Activated CD4-positive, alpha-beta memory T cell treated with anti-CD3 and anti-CD28 coated beads for 36 hours (primary cell): Measurements from ENCODE around the gene KAT6B. TPM values are rescaled to one million over a fixed set of nuclear protein-coding genes. Genes with fewer than 3 reads are reported as not detected.
"Not testable (repeated sequence)": the region's sequence is repeated elsewhere in the genome, so short reads cannot be mapped to it uniquely, and the experiment has no call there.

Source experiments
- CTCF ChIA-PET: fragments of 350-600 bp; sonication (Branson Sonifier 250); formaldehyde crosslinking; loops from one replicate; lab custom pipeline; 2021; ENCODE audit warnings: antibody characterized with exemption, inconsistent platforms; lab: Charles Lee
- POLR2A ChIA-PET: fragments of 350-600 bp; sonication (Branson Sonifier 250); formaldehyde crosslinking; loops from one replicate; lab custom pipeline; 2021; ENCODE audit warnings: antibody characterized with exemption; lab: Charles Lee
- DNase-seq: peaks from one replicate; pipeline ENCODE4 v3.0.0-alpha.2; 2020
- H3K27ac Mint-ChIP-seq: one replicate; pipeline ENCODE4 v1.8.0; 2021; ENCODE audit warnings: mixed read lengths
- H3K27me3 Mint-ChIP-seq: one replicate; pipeline ENCODE4 v1.8.0; 2021; ENCODE audit warnings: mixed read lengths
- H3K36me3 Mint-ChIP-seq: one replicate; pipeline ENCODE4 v1.8.0; 2021; ENCODE audit warnings: mixed read lengths
- H3K4me1 Mint-ChIP-seq: one replicate; pipeline ENCODE4 v1.8.0; 2021; ENCODE audit warnings: low read depth, mixed read lengths
- H3K4me3 Mint-ChIP-seq: one replicate; pipeline ENCODE4 v1.8.0; 2021; ENCODE audit warnings: mild to moderate bottlenecking, mixed read lengths
- H3K9me3 Mint-ChIP-seq: one replicate; pipeline ENCODE4 v1.8.0; 2021; ENCODE audit warnings: mixed read lengths
- intact Hi-C: fragments of 100-400 bp; cut with micrococcal nuclease; formaldehyde crosslinking; loops from one replicate; pipeline ENCODE4 v1.15.1; 2023
- total RNA-seq, 2 experiments: library from RNA; stranded (reverse); gene quantifications; one replicate each; pipeline ENCODE4 v1.2.3, GENCODE V29; 2021

KAT6B gene
- 10 to 100 TPM; 17.4 to 20.5 TPM for total RNA-seq

- Mint-ChIP-seq H3K27ac (peak within 1 kb of the TSS; percentile 91), H3K36me3 (no peaks in the 10 kb centered on the region), H3K9me3 (no peaks in the 10 kb centered on the region), H3K27me3 (no peaks in the 10 kb centered on the region), H3K4me1 (peaks cover 61% of the 10 kb centered on the region), H3K4me3 (peak within 1 kb of the TSS; percentile 89)
- CTCF ChIA-PET = interaction anchor here (0.6 kb wide), 1 partner anchor 24 kb away, joined by 3 read pairs; no protein-coding TSS in a partner anchor
- peak; percentile 100 for DNase-seq
- intact Hi-C loops = loop anchor here (1.0 to 10.0 kb wide), 13 partner anchors 27 to 832 kb away; partner anchors contain the start of genes SAMD8, VCL and VDAC2
- POLR2A ChIA-PET = interaction anchor here (0.5 kb wide), 1 partner anchor 340 kb away, joined by 5 read pairs; no protein-coding TSS in a partner anchor
These were observed at the start of gene KAT6B for GRCh38 chr10:74826142-74827044. KAT6B (plus strand) TSS chr10:74826600; CDS start chr10:74842858, 16,258 bp downstream.

DNA sequence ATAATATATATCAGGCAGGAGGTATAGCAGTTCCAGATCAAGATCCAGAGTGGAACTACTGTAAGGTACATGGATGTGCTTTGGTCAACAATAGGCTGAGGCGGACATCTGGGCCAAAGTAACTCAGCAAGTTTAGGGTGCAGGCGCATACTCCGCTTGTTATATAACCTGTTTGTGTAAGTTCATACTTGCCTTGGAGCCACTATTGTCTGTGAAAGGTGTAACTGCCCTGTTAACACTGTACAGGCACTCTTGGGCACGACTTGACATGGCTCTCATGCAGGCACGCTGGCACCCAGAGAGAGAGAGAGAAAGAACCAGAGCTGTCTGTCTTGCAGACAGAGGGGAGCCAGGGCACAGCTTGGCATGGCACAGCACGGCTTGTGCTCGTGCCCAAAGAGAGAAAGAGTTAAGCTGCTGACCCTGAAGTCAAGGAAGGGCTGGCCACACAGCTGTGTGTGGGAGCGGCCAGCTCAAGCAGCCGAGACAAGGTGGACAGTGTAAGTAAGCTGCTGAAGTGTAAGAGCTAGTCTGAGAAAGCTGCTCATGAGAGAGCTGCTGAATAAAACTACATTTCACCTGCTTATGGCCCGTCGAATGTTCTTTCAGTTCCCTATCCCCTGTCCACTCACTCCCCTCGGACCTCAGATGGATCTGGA is 47.8 kb upstream of the KAT6B start:
- H3K27ac Mint-ChIP-seq = no peak overlapping the region
- intact Hi-C loops = no loop called here
- no peak for DNase-seq
- peaks cover 2% of the 10 kb centered on the region for H3K27me3 Mint-ChIP-seq
- H3K4me3 Mint-ChIP-seq = no peak overlapping the region
- CTCF ChIA-PET = no interaction called here
- POLR2A ChIA-PET = no interaction called here
- peaks cover 7% of the 10 kb centered on the region for H3K36me3 Mint-ChIP-seq
- peaks cover 17% of the 10 kb centered on the region for H3K9me3 Mint-ChIP-seq
- H3K4me1 Mint-ChIP-seq = no peaks in the 10 kb centered on the region

DNA sequence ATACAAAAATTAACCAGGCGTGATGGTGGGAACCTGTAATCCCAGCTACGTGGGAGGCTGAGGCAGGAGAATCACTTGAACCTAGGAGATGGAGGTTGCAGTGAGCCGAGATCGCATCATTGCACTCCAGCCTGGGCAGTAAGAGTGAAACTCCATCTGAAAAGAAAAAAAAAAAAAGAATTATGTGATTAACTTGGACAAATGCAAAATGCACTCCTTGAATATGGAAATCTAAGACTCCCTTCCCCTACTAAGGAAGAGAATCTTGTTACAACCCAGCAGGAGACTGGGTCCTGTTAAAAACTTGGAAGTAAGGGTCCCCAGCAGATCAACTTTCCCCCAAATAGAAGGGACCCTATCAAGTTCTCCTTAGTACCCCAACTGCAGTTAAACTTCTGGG is 44.5 kb upstream of the KAT6B start:
- DNase-seq, POLR2A ChIA-PET, intact Hi-C loops, H3K27me3 Mint-ChIP-seq, H3K36me3 Mint-ChIP-seq, CTCF ChIA-PET, H3K4me3 Mint-ChIP-seq, H3K27ac Mint-ChIP-seq, H3K9me3 Mint-ChIP-seq, H3K4me1 Mint-ChIP-seq: not testable (repeated sequence)

GRCh38 chr10:74784462-74784861 is 41.9 kb upstream of the KAT6B start:
- intact Hi-C loops = no loop called here
- DNase-seq = no peak
- H3K27me3 Mint-ChIP-seq = no peaks in the 10 kb centered on the region
- H3K27ac Mint-ChIP-seq = no peak overlapping the region
- no peak overlapping the region for H3K4me3 Mint-ChIP-seq
- no peaks in the 10 kb centered on the region for H3K9me3 Mint-ChIP-seq
- H3K36me3 Mint-ChIP-seq = no peaks in the 10 kb centered on the region
- POLR2A ChIA-PET = no interaction called here
- CTCF ChIA-PET = no interaction called here
- H3K4me1 Mint-ChIP-seq = no peaks in the 10 kb centered on the region

GRCh38 chr10:74786126-74786525 is 40.3 kb upstream of the KAT6B start:
- CTCF ChIA-PET = no interaction called here
- Mint-ChIP-seq H3K9me3 (no peaks in the 10 kb centered on the region), H3K4me1 (no peaks in the 10 kb centered on the region), H3K4me3 (no peak overlapping the region), H3K27ac (no peak overlapping the region), H3K36me3 (no peaks in the 10 kb centered on the region), H3K27me3 (no peaks in the 10 kb centered on the region)
- POLR2A ChIA-PET = no interaction called here
- DNase-seq = no peak
- intact Hi-C loops = no loop called here

DNA sequence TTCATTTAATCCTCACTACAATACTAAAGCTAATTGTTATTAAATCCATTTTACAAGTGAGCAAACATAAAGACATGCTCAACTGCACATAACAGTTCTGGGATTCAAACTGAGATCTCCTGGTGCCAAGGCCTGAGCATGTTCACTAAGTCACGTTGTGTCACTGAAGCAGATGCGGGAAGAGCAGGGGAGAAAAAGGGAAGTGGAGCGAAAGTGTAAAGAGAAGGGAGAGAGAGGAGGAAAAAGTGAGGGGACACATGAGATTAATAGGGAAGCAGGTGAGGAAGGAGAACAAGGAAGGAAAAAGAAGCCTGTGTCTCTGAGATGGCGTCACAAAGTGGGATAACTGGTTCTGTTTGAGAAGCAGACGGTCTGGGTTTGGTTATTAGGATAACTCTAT is 38.9 kb upstream of the KAT6B start:
- H3K27ac Mint-ChIP-seq = no peak overlapping the region
- no peaks in the 10 kb centered on the region for H3K27me3 Mint-ChIP-seq
- no peak for DNase-seq
- ChIA-PET CTCF (no interaction called here), POLR2A (no interaction called here)
- H3K4me3 Mint-ChIP-seq = no peak overlapping the region
- H3K4me1 Mint-ChIP-seq = no peaks in the 10 kb centered on the region
- intact Hi-C loops = no loop called here
- no peaks in the 10 kb centered on the region for H3K36me3 Mint-ChIP-seq
- H3K9me3 Mint-ChIP-seq = no peaks in the 10 kb centered on the region

- H3K27ac Mint-ChIP-seq, H3K27me3 Mint-ChIP-seq, intact Hi-C loops, DNase-seq, H3K4me1 Mint-ChIP-seq, H3K9me3 Mint-ChIP-seq, POLR2A ChIA-PET, H3K4me3 Mint-ChIP-seq, CTCF ChIA-PET, H3K36me3 Mint-ChIP-seq: not testable (repeated sequence)
These were observed 34.4 kb upstream of the KAT6B start for GRCh38 chr10:74791979-74792378.

DNA sequence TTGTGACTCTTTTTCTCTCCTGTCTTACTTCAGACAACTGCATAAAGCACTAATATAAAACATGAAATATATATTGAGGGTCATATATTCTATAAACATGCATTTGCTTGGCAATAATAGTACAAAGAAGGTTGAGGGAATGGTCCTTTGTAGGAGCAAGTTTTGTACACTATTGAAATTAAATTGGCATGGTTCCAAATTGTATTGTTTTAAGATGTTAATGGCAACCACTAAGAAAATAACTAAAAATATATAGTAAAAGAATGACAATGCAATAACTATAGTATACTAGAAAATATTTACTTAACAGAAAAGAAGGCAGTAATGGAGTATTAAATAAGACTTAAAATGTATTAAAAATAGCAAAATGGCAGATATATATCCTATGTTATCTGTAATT is 33.7 kb upstream of the KAT6B start:
- H3K36me3 Mint-ChIP-seq = no peaks in the 10 kb centered on the region
- intact Hi-C loops = no loop called here
- DNase-seq = no peak
- H3K4me1 Mint-ChIP-seq = peaks cover 5% of the 10 kb centered on the region
- CTCF ChIA-PET = no interaction called here
- H3K9me3 Mint-ChIP-seq = no peaks in the 10 kb centered on the region
- H3K27ac Mint-ChIP-seq = no peak overlapping the region
- POLR2A ChIA-PET = no interaction called here
- H3K27me3 Mint-ChIP-seq = no peaks in the 10 kb centered on the region
- no peak overlapping the region for H3K4me3 Mint-ChIP-seq

DNA sequence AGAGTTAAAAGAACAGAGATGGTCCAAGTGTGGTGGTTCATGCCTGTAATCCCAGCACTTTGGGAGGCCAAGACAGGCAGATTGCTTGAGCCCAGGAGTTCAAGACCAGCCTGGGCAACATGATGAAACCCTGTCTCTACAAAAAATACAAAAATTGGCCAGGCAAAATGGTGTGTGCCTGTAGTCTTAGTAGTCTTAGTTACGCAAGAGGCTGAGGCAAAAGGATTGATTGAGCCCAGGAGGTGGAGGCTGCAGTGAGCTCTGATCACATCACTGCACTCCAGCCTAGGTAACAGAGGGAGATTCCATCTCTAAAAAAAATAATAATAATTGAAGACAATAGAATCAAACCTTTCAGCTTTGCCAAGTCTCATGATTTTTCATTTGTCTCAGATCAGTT is 33.2 kb upstream of the KAT6B start:
- H3K4me1 Mint-ChIP-seq, intact Hi-C loops, H3K27me3 Mint-ChIP-seq, H3K36me3 Mint-ChIP-seq, H3K27ac Mint-ChIP-seq, POLR2A ChIA-PET, CTCF ChIA-PET, H3K9me3 Mint-ChIP-seq, H3K4me3 Mint-ChIP-seq, DNase-seq: not testable (repeated sequence)

GRCh38 chr10:74794531-74794930 is 31.9 kb upstream of the KAT6B start:
- H3K4me3 Mint-ChIP-seq = no peak overlapping the region
- H3K9me3 Mint-ChIP-seq = no peaks in the 10 kb centered on the region
- DNase-seq = no peak
- intact Hi-C loops = no loop called here
- no peaks in the 10 kb centered on the region for H3K36me3 Mint-ChIP-seq
- H3K27ac Mint-ChIP-seq = no peak overlapping the region
- ChIA-PET POLR2A (no interaction called here), CTCF (interaction anchor here (1.0 kb wide), 1 partner anchor 306 kb away, joined by 3 read pairs; no protein-coding TSS in a partner anchor)
- no peaks in the 10 kb centered on the region for H3K27me3 Mint-ChIP-seq
- peaks cover 5% of the 10 kb centered on the region for H3K4me1 Mint-ChIP-seq

DNA sequence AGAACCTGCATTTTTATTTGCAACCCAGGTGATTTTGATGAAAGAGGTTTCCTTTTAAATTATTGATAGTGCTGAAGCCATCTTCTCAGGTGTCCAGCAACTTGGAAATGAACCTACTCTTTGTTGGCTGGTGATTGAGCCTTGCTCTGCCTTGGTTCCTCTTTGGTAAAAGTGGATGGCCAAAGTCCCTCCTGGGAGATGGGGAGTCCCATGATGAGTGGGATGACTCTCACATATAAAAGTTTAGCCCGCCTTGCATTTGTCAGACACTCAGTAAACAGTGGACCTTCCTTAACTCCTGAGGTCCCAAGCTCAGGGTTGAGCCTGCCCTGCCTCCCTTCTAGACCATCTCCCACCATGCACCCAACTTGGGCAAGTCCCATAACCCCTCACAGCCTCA is 28.9 kb upstream of the KAT6B start:
- CTCF ChIA-PET = no interaction called here
- intact Hi-C loops = no loop called here
- H3K36me3 Mint-ChIP-seq = no peaks in the 10 kb centered on the region
- no peaks in the 10 kb centered on the region for H3K9me3 Mint-ChIP-seq
- H3K27ac Mint-ChIP-seq = no peak overlapping the region
- H3K27me3 Mint-ChIP-seq = no peaks in the 10 kb centered on the region
- H3K4me1 Mint-ChIP-seq = peaks cover 10% of the 10 kb centered on the region
- no peak for DNase-seq
- POLR2A ChIA-PET = no interaction called here
- H3K4me3 Mint-ChIP-seq = no peak overlapping the region

DNA sequence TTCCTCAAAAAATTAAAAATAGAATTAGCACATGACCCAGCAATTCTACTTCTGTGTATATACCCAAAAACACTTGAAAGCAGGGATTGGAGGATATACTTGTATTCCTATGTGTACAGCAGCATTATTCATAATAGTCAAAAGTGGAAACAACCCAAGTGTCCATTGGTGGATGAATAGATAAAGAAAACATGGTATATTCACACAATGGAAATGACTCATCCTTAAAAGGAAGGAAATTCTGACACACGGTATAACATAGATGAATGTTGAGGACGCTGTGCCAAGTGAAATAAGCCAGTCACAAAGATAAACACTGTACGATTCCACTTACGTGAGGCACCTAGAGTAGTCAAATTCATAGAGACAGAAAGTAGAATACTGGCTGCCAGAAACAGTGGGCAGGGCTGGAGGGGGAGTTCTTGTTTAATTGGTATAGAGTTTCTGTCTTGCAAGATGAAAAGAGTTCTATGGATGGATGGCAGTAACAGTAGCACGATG is 26.6 kb upstream of the KAT6B start:
- DNase-seq = peak; percentile 65
- peak overlapping the region; percentile 39 for H3K27ac Mint-ChIP-seq
- H3K36me3 Mint-ChIP-seq = no peaks in the 10 kb centered on the region
- H3K9me3 Mint-ChIP-seq = no peaks in the 10 kb centered on the region
- no peak overlapping the region for H3K4me3 Mint-ChIP-seq
- CTCF ChIA-PET = no interaction called here
- POLR2A ChIA-PET = no interaction called here
- H3K27me3 Mint-ChIP-seq = no peaks in the 10 kb centered on the region
- H3K4me1 Mint-ChIP-seq = peaks cover 10% of the 10 kb centered on the region
- intact Hi-C loops = loop anchor here (1.0 to 2.0 kb wide), 2 partner anchors 27 to 215 kb away; partner anchors contain the start of gene KAT6B
